Astrocyte (in vitro differentiated cells and primary cell): ENCODE measurements around the gene RBP4. TPM values are rescaled to one million over a fixed set of nuclear protein-coding genes. Genes with fewer than 3 reads are reported as not detected.

Source experiments
- DNase-seq: peaks from one replicate; pipeline ENCODE4 v3.0.0-alpha.2; 2010; ENCODE audit warnings: low read depth
- FAIRE-seq: peaks from 2 replicates; lab custom pipeline; 2011; peaks lifted over from hg19 to GRCh38; lab: Jason Lieb, UNC
- H2AFZ ChIP-seq: 2 replicates; pipeline ENCODE4 v1.6.0; 2012; ENCODE audit warnings: low read depth, low read length, inconsistent platforms
- H3K27ac ChIP-seq: 2 replicates; pipeline ENCODE4 v1.5.1; 2011; ENCODE audit warnings: low read depth, low read length, inconsistent platforms
- H3K27me3 ChIP-seq: 2 replicates; pipeline ENCODE4 v1.6.0; 2011; ENCODE audit warnings: low read length, inconsistent platforms; ENCODE audit not compliant: insufficient read depth
- H3K36me3 ChIP-seq: 2 replicates; pipeline ENCODE4 v1.5.1; 2011; ENCODE audit warnings: low read length, inconsistent platforms; ENCODE audit not compliant: insufficient read depth
- H3K4me1 ChIP-seq: 2 replicates; pipeline ENCODE4 v1.5.1; 2011; ENCODE audit warnings: low read length, inconsistent platforms; ENCODE audit not compliant: insufficient read depth
- H3K4me2 ChIP-seq: 2 replicates; pipeline ENCODE4 v1.6.0; 2012; ENCODE audit warnings: low read length, inconsistent platforms
- H3K4me3 ChIP-seq: 2 replicates; pipeline ENCODE4 v1.5.1; 2011; ENCODE audit warnings: low read depth, mild to moderate bottlenecking, low read length, inconsistent platforms; ENCODE audit not compliant: insufficient read depth
- H3K79me2 ChIP-seq: 2 replicates; pipeline ENCODE4 v1.6.0; 2012; ENCODE audit warnings: mild to moderate bottlenecking, low read length, inconsistent platforms; ENCODE audit not compliant: insufficient read depth
- H3K9ac ChIP-seq: 2 replicates; pipeline ENCODE4 v1.6.0; 2012; ENCODE audit warnings: mild to moderate bottlenecking, low read length, inconsistent platforms
- H3K9me3 ChIP-seq: 2 replicates; pipeline ENCODE4 v1.5.1; 2012; ENCODE audit warnings: low read depth, mild to moderate bottlenecking, low read length, inconsistent platforms; ENCODE audit not compliant: insufficient read depth
- H4K20me1 ChIP-seq: 2 replicates; pipeline ENCODE4 v1.6.0; 2012; ENCODE audit warnings: low read length, inconsistent platforms; ENCODE audit not compliant: insufficient read depth
- H3K27ac Mint-ChIP-seq: one replicate; pipeline ENCODE4 v1.8.0; 2021; ENCODE audit warnings: mild to moderate bottlenecking, mixed read lengths; ENCODE audit not compliant: unreplicated experiment
- H3K27me3 Mint-ChIP-seq: one replicate; pipeline ENCODE4 v1.8.0; 2021; ENCODE audit warnings: low read depth, mixed read lengths; ENCODE audit not compliant: unreplicated experiment
- H3K36me3 Mint-ChIP-seq: one replicate; pipeline ENCODE4 v1.8.0; 2021; ENCODE audit warnings: low read depth, mixed read lengths; ENCODE audit not compliant: unreplicated experiment
- H3K4me1 Mint-ChIP-seq: one replicate; pipeline ENCODE4 v1.8.0; 2021; ENCODE audit warnings: low read depth, mixed read lengths; ENCODE audit not compliant: unreplicated experiment
- H3K4me3 Mint-ChIP-seq: one replicate; pipeline ENCODE4 v1.8.0; 2021; ENCODE audit warnings: mild to moderate bottlenecking, moderate library complexity, mixed read lengths; ENCODE audit not compliant: unreplicated experiment
- H3K9me3 Mint-ChIP-seq: one replicate; pipeline ENCODE4 v1.8.0; 2021; ENCODE audit warnings: mild to moderate bottlenecking, mixed read lengths; ENCODE audit not compliant: unreplicated experiment
- EZH2 ChIP-seq: IDR thresholded peaks from 2 replicates; pipeline ENCODE4 v1.6.1; 2012; ENCODE audit warnings: mild to moderate bottlenecking, low read length, inconsistent platforms; ENCODE audit not compliant: insufficient read depth
- total RNA-seq: library from RNA; stranded (reverse); gene quantifications from 2 replicates; pipeline ENCODE4 v1.2.1, GENCODE V29; 2021
- TF ChIP-seq, protein P1 (sequence below): IDR thresholded peaks from 2 replicates; pipeline ENCODE4 v1.5.1; 2011; ENCODE audit warnings: low read depth, mild to moderate bottlenecking, inconsistent platforms, low read length, moderate library complexity; ENCODE audit not compliant: insufficient read depth

Gene RBP4
- total RNA-seq, 1 donor from 2014 or later, result 0.27 TPM

DNA sequence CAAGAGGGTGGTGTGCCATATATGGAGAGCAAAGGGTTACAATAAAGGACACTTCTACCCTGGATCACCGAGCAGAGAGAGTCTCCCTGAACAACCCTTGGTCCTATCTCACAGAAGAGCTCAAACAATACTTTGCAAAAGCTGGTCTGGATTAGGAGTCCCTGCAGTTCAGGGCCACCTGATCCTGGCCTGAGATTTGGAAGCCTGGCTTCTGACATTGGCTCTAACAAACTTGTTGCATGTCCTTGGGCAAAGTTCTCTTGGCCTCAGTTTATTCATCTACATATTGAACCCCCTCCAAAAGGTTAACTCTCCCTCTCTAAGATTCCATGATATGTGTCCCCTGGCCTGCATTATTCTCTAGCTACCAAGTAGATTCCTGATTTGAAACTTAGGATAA, 1.7 kb downstream of the RBP4 start:
- Mint-ChIP-seq H3K36me3 (no peaks in the 10 kb centered on the region), H3K27me3 (peaks cover 56% of the 10 kb centered on the region)

DNA sequence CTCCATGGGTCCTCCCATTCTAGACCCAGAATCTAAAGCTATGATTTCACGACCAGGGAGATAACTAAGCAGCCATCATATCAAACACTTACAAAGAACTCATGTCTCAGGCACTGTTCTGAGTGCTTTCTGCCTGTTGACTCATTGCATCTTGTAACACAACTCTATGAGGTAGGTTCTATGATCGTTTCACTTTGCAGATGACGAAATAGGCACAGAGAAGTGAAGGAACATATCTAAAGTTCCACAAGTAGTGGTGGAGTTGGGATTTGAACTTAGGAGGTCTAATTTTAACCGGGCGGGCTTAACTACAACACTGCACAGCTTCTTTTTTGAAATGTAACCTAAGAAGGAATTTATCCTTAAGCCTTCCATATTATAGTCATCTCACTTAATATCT, 2.9 kb downstream of the RBP4 start:
- TF ChIP-seq, protein P1, sequence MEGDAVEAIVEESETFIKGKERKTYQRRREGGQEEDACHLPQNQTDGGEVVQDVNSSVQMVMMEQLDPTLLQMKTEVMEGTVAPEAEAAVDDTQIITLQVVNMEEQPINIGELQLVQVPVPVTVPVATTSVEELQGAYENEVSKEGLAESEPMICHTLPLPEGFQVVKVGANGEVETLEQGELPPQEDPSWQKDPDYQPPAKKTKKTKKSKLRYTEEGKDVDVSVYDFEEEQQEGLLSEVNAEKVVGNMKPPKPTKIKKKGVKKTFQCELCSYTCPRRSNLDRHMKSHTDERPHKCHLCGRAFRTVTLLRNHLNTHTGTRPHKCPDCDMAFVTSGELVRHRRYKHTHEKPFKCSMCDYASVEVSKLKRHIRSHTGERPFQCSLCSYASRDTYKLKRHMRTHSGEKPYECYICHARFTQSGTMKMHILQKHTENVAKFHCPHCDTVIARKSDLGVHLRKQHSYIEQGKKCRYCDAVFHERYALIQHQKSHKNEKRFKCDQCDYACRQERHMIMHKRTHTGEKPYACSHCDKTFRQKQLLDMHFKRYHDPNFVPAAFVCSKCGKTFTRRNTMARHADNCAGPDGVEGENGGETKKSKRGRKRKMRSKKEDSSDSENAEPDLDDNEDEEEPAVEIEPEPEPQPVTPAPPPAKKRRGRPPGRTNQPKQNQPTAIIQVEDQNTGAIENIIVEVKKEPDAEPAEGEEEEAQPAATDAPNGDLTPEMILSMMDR, result no peak
- TF ChIP-seq EZH2, result no peak
- Mint-ChIP-seq H3K4me3 (no peak overlapping the region), H3K36me3 (no peaks in the 10 kb centered on the region), H3K4me1 (peaks cover 5% of the 10 kb centered on the region), H3K27ac (no peak overlapping the region), H3K27me3 (peaks cover 44% of the 10 kb centered on the region), H3K9me3 (no peaks in the 10 kb centered on the region)
- no peak overlapping the region for H3K9ac ChIP-seq
- no peak overlapping the region for H3K27ac ChIP-seq
- no peaks in the 10 kb centered on the region for H3K36me3 ChIP-seq
- H3K4me1 ChIP-seq, result peaks cover 5% of the 10 kb centered on the region
- H2AFZ ChIP-seq, result no peak overlapping the region
- no peaks in the 10 kb centered on the region for H4K20me1 ChIP-seq
- no peak overlapping the region for H3K4me2 ChIP-seq
- H3K4me3 ChIP-seq, result no peak overlapping the region
- FAIRE-seq (no peak), DNase-seq (no peak)
- no peaks in the 10 kb centered on the region for H3K9me3 ChIP-seq
- H3K79me2 ChIP-seq, result no peaks in the 10 kb centered on the region
- H3K27me3 ChIP-seq, result peaks cover 29% of the 10 kb centered on the region

More for the DNA sequence above, 1.7 kb downstream of the RBP4 start:
- H3K79me2 ChIP-seq, result no peaks in the 10 kb centered on the region
- no peak overlapping the region for H3K27ac ChIP-seq
- no peaks in the 10 kb centered on the region for H3K36me3 ChIP-seq
- no peak overlapping the region for H3K4me3 ChIP-seq
- Mint-ChIP-seq H3K4me1 (peaks cover 5% of the 10 kb centered on the region), H3K4me3 (no peak overlapping the region), H3K9me3 (no peaks in the 10 kb centered on the region), H3K27ac (no peak overlapping the region)
- H3K9me3 ChIP-seq, result no peaks in the 10 kb centered on the region
- H3K4me1 ChIP-seq, result peaks cover 5% of the 10 kb centered on the region
- H3K27me3 ChIP-seq, result peaks cover 35% of the 10 kb centered on the region
- no peak overlapping the region for H2AFZ ChIP-seq
- no peak overlapping the region for H3K4me2 ChIP-seq
- H3K9ac ChIP-seq, result no peak overlapping the region
- FAIRE-seq (no peak), DNase-seq (no peak)
- H4K20me1 ChIP-seq, result no peaks in the 10 kb centered on the region
- TF ChIP-seq, protein P1, result no peak
- no peak for TF ChIP-seq EZH2

DNA sequence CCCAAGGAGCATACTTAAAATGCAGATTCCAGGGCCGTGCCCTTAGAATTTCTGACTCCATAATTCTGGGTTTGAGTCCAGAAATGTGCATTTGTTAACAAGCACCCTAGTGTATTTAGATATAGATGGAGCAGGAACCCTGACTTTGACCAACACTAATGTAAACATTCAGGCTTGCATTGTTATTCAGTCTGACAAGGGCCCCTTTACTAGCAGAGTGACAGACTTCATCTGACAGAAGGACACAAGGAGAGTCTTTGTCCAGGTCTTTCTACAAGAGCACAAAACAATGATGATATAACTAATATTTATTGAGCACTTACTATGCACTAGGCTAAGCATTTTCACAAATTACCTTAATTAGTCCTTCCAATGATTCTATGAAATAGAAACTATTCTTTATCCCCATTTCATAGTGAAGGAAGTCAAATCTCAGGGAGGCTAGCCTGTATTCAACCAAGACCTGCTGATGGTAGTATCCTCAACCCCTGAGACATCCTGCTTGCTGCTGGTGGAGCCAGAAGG, 3.9 kb downstream of the RBP4 start:
- peaks cover 5% of the 10 kb centered on the region for H3K4me1 ChIP-seq
- DNase-seq (no peak), FAIRE-seq (no peak)
- no peak overlapping the region for H3K9ac ChIP-seq
- no peaks in the 10 kb centered on the region for H4K20me1 ChIP-seq
- H3K36me3 ChIP-seq, result no peaks in the 10 kb centered on the region
- TF ChIP-seq, protein P1, result no peak
- TF ChIP-seq EZH2, result no peak
- no peak overlapping the region for H3K4me2 ChIP-seq
- H3K9me3 ChIP-seq, result no peaks in the 10 kb centered on the region
- Mint-ChIP-seq H3K36me3 (no peaks in the 10 kb centered on the region), H3K27ac (no peak overlapping the region), H3K27me3 (peaks cover 34% of the 10 kb centered on the region), H3K9me3 (no peaks in the 10 kb centered on the region), H3K4me3 (no peak overlapping the region), H3K4me1 (peaks cover 5% of the 10 kb centered on the region)
- H3K79me2 ChIP-seq, result no peaks in the 10 kb centered on the region
- no peak overlapping the region for H3K4me3 ChIP-seq
- H3K27me3 ChIP-seq, result peaks cover 20% of the 10 kb centered on the region
- no peak overlapping the region for H3K27ac ChIP-seq
- no peak overlapping the region for H2AFZ ChIP-seq
